HG02943 (cell line): ENCODE measurements around the gene CAMKK2.
A peak's percentile ranks its signal among the peaks of the same experiment; 100 is the strongest.
"Not testable (repeated sequence)": the region's sequence is repeated elsewhere in the genome, so short reads cannot be mapped to it uniquely, and the experiment has no call there.

Experiments
- ATAC-seq: cut with Tn5 transposase; IDR thresholded peaks from one replicate; pipeline ENCODE4 v1.9.1; 2021; ENCODE audit warnings: mild to moderate bottlenecking, low read depth, moderate library complexity; ENCODE audit not compliant: unreplicated experiment

The CAMKK2 gene

GRCh38 chr12:121296618-121297434 is at the start of gene CAMKK2:
CAMKK2 (minus strand) TSS chr12:121296709; CDS start chr12:121274526, 22,183 bp downstream.
- ATAC-seq = peak; percentile 63

- ATAC-seq = no peak
These were observed 48.8 kb upstream of the CAMKK2 start for GRCh38 chr12:121345151-121345815.

- no peak for ATAC-seq
These were observed 48.0 kb upstream of the CAMKK2 start for GRCh38 chr12:121344506-121344905.

- no peak for ATAC-seq
These were observed 40.9 kb upstream of the CAMKK2 start for GRCh38 chr12:121337416-121337815.

GRCh38 chr12:121334513-121335343 is 38.2 kb upstream of the CAMKK2 start:
- ATAC-seq = no peak

GRCh38 chr12:121333747-121334146 is 37.2 kb upstream of the CAMKK2 start:
- no peak for ATAC-seq

- ATAC-seq = no peak
These were observed 34.7 kb upstream of the CAMKK2 start for GRCh38 chr12:121331248-121331647.

GRCh38 chr12:121330692-121331091 is 34.2 kb upstream of the CAMKK2 start:
- ATAC-seq = no peak

- no peak for ATAC-seq
These were observed 33.7 kb upstream of the CAMKK2 start for GRCh38 chr12:121330195-121330594.

- ATAC-seq = no peak
These were observed 32.1 kb upstream of the CAMKK2 start for GRCh38 chr12:121328620-121329019.

- no peak for ATAC-seq
These were observed 30.6 kb upstream of the CAMKK2 start for GRCh38 chr12:121326996-121327674.

GRCh38 chr12:121325922-121326396 is 29.4 kb upstream of the CAMKK2 start:
- ATAC-seq = no peak

- no peak for ATAC-seq
These were observed 27.4 kb upstream of the CAMKK2 start for GRCh38 chr12:121323908-121324307.

- ATAC-seq = no peak
These were observed 21.6 kb upstream of the CAMKK2 start for GRCh38 chr12:121318121-121318520.

- ATAC-seq = no peak
These were observed 17.9 kb upstream of the CAMKK2 start for GRCh38 chr12:121314431-121314830.

GRCh38 chr12:121310231-121310630 is 13.7 kb upstream of the CAMKK2 start:
- ATAC-seq = not testable (repeated sequence)

GRCh38 chr12:121307397-121307796 is 10.9 kb upstream of the CAMKK2 start:
- not testable (repeated sequence) for ATAC-seq

GRCh38 chr12:121304306-121304705 is 7.8 kb upstream of the CAMKK2 start:
- ATAC-seq = no peak

GRCh38 chr12:121301876-121302275 is 5.4 kb upstream of the CAMKK2 start:
- no peak for ATAC-seq

- no peak for ATAC-seq
These were observed 3.7 kb upstream of the CAMKK2 start for GRCh38 chr12:121300083-121300819.
